Activated CD8-positive, alpha-beta memory T cell treated with anti-CD3 and anti-CD28 coated beads, Interleukin-2, amount 10 ng/mL, durations not matched to agents 7 days and 5 days (primary cell): ENCODE data around the gene ATXN1. TPM values are rescaled to one million over a fixed set of nuclear protein-coding genes. Genes with fewer than 3 reads are reported as not detected.
"Not testable (repeated sequence)": the region's sequence is repeated elsewhere in the genome, so short reads cannot be mapped to it uniquely, and the experiment has no call there.

Experiments
- ATAC-seq: fragments of 150-1000 bp; cut with Tn5 transposase; one replicate; pipeline ENCODE4 v1.10.0; 2021; ENCODE audit warnings: moderate library complexity
- CTCF ChIA-PET: fragments of 350-600 bp; sonication (Branson Sonifier 250); formaldehyde crosslinking; loops from one replicate; lab custom pipeline; 2021; ENCODE audit warnings: antibody characterized with exemption; lab: Charles Lee
- DNase-seq: peaks from one replicate; pipeline ENCODE4 v3.0.0-alpha.2; 2020
- H3K27ac Mint-ChIP-seq: one replicate; pipeline ENCODE4 v1.8.0; 2021; ENCODE audit warnings: mild to moderate bottlenecking, mixed read lengths
- H3K27me3 Mint-ChIP-seq: one replicate; pipeline ENCODE4 v1.8.0; 2021; ENCODE audit warnings: mixed read lengths
- H3K36me3 Mint-ChIP-seq: one replicate; pipeline ENCODE4 v1.8.0; 2021; ENCODE audit warnings: mild to moderate bottlenecking, mixed read lengths
- H3K4me1 Mint-ChIP-seq: one replicate; pipeline ENCODE4 v1.8.0; 2021; ENCODE audit warnings: mixed read lengths
- H3K4me3 Mint-ChIP-seq: one replicate; pipeline ENCODE4 v1.8.0; 2021; ENCODE audit warnings: mild to moderate bottlenecking, moderate library complexity, mixed read lengths
- H3K9me3 Mint-ChIP-seq: one replicate; pipeline ENCODE4 v1.8.0; 2022; ENCODE audit warnings: low read depth, mixed read lengths
- total RNA-seq, 2 experiments: library from RNA; stranded (reverse); gene quantifications; one replicate each; pipeline ENCODE4 v1.2.3, GENCODE V29; 2021

Gene ATXN1
- total RNA-seq, 2 experiments from 2014 or later = 84.6 to 117 TPM

DNA sequence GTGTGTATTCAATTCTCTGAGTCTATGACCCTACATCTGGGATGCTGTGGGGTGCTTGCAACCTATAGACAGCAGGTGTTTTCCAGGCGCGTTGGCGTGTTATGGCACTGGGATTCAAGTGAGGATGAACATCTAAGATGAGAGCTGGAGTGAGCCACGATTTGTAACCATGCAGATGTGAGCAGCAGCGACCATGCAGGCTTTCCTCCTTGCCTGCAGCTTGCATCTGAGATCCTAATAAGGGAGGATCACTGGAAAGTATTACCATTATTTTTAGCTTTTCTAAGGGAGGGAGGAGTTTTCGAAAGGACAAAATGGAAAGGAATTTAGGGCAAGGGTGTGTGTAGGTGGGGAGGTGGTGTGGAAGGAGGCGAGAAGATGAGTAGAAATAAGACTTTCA, 216.7 kb downstream of the ATXN1 start:
- Mint-ChIP-seq H3K27ac (no peak overlapping the region), H3K4me3 (no peak overlapping the region), H3K9me3 (no peaks in the 10 kb centered on the region), H3K36me3 (peaks cover 11% of the 10 kb centered on the region), H3K27me3 (no peaks in the 10 kb centered on the region), H3K4me1 (peaks cover 18% of the 10 kb centered on the region)
- DNase-seq (no peak), ATAC-seq (no peak)
- CTCF ChIA-PET = interaction anchor here (1.2 to 1.3 kb wide), 2 partner anchors 32 to 212 kb away, joined by 3 read pairs; no protein-coding TSS in a partner anchor

DNA sequence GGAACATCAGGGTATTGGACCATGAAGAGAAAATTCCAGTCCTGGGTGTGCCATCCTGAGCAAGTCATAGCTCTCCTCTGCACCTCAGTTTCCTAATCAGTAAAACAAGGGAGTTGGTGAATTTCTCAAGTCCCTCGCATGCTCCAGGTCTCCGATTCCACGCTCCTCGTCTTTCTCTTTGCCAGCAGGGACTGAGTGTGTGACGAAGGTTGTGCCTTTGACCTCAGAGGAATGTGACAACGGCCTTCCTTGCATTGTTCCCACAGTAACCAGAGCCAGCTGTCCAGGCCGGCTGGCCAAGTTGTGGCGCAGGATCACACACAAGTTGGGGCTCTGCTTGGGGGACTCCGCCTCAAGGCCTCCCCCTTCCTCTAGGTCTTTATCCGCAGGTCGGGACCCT, 217.3 kb downstream of the ATXN1 start:
- ATAC-seq = no peak
- no peak for DNase-seq
- H3K27ac Mint-ChIP-seq = no peak overlapping the region
- no peaks in the 10 kb centered on the region for H3K27me3 Mint-ChIP-seq
- no peak overlapping the region for H3K4me3 Mint-ChIP-seq
- CTCF ChIA-PET = interaction anchor here (1.3 kb wide), 1 partner anchor 211 kb away, joined by 3 read pairs; no protein-coding TSS in a partner anchor
- no peaks in the 10 kb centered on the region for H3K9me3 Mint-ChIP-seq
- H3K4me1 Mint-ChIP-seq = peaks cover 19% of the 10 kb centered on the region
- peaks cover 12% of the 10 kb centered on the region for H3K36me3 Mint-ChIP-seq

DNA sequence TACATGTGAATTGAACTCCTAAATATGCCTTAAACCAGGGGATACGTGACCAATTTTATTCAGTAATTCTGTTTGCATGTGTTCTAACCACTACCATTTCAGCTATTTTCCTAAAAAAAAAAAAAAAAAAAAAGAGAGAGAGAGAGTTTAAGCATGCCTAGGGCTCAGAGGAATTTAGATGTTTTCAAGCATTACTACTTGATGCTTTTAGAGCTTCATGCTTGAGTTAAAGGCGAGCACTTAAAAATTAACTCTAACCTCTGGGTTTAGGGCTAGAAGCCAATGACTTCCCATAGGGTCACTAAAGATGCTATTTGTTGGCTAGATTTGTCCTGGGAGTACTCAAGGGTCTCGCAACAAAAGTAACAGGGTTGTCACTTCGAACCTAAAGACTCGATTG, 217.7 kb downstream of the ATXN1 start:
- H3K36me3 Mint-ChIP-seq = peaks cover 15% of the 10 kb centered on the region
- H3K4me3 Mint-ChIP-seq = no peak overlapping the region
- ATAC-seq (no peak), DNase-seq (no peak)
- no peaks in the 10 kb centered on the region for H3K27me3 Mint-ChIP-seq
- H3K27ac Mint-ChIP-seq = no peak overlapping the region
- H3K9me3 Mint-ChIP-seq = no peaks in the 10 kb centered on the region
- CTCF ChIA-PET = interaction anchor here (1.1 kb wide), 1 partner anchor 30 kb away, joined by 5 read pairs; no protein-coding TSS in a partner anchor
- H3K4me1 Mint-ChIP-seq = peaks cover 19% of the 10 kb centered on the region

DNA sequence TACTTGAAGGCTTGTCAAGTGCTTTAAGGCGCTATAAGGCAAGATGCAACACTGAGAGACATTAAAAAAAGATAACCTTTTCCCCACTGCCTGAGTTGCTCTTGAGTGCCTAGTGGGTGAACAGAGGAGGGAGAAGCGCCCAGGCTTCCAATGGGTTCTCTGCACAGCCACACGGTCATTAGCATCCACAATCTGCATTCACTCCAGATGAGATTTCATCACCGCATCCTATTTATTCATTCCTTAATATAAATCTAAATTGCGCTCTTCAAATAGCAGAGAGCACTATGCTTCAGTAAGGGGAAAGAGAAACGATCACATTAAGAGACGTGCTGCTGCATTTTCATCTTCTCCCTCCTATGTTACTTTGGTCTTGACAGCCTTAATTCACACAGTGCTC, 219.2 kb downstream of the ATXN1 start:
- ATAC-seq (no peak), DNase-seq (no peak)
- Mint-ChIP-seq H3K27me3 (no peaks in the 10 kb centered on the region), H3K4me1 (peaks cover 19% of the 10 kb centered on the region), H3K36me3 (peaks cover 14% of the 10 kb centered on the region), H3K9me3 (no peaks in the 10 kb centered on the region), H3K4me3 (no peak overlapping the region), H3K27ac (no peak overlapping the region)
- CTCF ChIA-PET = no interaction called here

DNA sequence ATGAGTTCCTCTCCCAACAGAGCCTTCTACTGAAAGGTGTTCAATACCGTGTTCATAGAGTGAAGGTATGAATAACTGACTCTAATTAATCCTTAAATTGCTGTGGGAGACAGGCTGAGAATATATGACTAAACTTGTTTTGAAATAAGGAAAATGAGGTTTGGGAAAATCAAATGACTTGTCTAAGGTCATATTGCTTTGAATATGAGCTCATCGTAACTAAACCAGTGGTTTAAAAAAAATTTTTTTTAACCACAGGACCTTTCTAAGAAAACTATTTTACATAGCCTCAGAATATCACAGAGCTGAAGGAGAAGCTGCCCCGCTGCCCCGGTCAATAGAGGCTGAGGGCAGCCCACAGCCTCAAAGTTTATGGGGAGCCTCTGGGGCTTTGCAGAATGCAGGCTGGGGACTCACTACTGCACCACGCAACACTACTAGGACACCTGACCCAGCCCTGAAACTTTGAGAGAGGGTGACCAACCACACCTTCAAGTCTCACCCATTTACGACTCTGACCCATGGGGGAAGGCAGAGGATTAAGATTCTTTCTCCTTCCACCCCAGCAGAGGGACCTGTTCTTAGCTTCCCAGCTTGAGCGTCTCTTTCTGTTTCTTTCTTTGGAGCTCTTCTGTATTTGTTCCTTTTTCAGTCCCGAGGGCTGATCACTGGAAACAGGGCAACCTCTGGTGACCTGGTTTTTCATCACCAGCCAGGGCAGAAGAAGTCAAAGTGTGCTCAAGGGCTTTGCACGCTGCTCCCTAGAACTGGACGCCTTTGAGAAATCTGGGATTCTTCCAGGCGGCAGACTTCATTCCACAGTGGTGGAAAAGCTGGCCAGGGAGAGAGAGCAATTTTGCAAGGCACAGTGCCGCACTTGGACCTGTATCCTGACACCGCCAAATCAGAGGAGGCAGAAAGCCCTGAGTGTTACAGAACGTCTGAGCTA, 220.2 kb downstream of the ATXN1 start:
- no peak for ATAC-seq
- DNase-seq = no peak
- peaks cover 19% of the 10 kb centered on the region for H3K4me1 Mint-ChIP-seq
- CTCF ChIA-PET = no interaction called here
- H3K4me3 Mint-ChIP-seq = no peak overlapping the region
- no peaks in the 10 kb centered on the region for H3K9me3 Mint-ChIP-seq
- H3K27ac Mint-ChIP-seq = no peak overlapping the region
- H3K36me3 Mint-ChIP-seq = peaks cover 14% of the 10 kb centered on the region
- H3K27me3 Mint-ChIP-seq = no peaks in the 10 kb centered on the region

DNA sequence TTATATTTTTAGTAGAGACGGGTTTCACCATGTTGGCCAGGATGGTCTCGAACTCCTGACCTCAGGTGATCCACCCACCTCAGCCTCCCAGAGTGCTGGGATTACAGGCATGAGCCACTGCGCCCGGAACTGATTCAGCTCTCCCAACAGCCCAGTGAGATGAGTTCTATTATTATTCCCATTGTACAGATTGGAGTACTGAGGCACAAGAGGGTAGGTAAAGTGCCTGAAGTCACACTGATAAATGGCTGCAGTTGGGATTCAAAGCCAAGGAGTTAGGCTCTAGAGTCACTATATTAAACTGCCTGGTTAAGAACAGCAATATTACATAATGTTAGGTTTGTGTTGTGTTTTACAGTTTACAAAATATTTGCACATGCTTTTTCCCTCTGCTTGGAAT, 220.9 kb downstream of the ATXN1 start:
- ATAC-seq, H3K27ac Mint-ChIP-seq, H3K27me3 Mint-ChIP-seq, CTCF ChIA-PET, H3K4me3 Mint-ChIP-seq, H3K9me3 Mint-ChIP-seq, DNase-seq: not testable (repeated sequence)
- Mint-ChIP-seq H3K36me3 (peaks cover 12% of the 10 kb centered on the region), H3K4me1 (peaks cover 19% of the 10 kb centered on the region)

DNA sequence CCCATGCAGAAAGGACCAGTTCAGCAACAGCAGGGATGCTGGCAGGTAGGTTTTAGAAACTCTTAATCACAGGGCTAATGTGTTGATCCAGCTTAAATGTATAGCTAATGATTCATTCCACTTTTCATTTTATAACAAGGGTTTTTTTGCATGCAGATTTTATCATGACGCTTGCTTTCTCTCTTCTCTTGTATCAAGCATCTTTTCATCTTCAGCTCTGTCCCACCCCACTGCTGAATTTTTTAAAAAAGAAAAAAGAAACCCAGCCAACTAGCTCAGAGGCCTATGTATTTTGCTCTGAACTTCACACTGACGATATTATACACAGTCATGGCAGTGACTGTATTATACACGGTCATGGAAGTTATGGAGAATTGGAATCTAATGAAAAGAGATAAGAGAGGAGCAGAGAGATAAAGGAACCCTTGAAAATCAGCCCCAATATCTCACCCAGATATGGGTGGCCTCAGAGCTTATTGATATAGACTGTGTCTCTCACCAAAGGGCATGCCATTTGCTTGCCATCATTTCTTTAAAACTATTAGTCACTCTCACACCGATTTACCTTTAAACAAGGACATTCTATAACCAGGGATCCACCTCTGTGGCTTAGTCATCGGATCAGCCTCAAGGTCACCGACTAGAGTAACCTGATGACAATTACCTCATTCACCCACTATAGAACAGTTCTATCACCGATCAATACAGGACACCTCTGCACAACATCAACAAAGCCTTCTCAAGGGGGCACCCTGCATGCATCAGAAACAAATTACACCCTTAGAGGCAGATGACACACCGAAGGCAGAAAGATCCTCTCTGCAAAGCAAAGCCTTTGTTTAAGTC, 222.0 kb downstream of the ATXN1 start:
- Mint-ChIP-seq H3K36me3 (peaks cover 11% of the 10 kb centered on the region), H3K4me3 (no peak overlapping the region), H3K4me1 (peaks cover 24% of the 10 kb centered on the region), H3K9me3 (no peaks in the 10 kb centered on the region), H3K27me3 (no peaks in the 10 kb centered on the region), H3K27ac (no peak overlapping the region)
- CTCF ChIA-PET = no interaction called here
- no peak for ATAC-seq
- no peak for DNase-seq

DNA sequence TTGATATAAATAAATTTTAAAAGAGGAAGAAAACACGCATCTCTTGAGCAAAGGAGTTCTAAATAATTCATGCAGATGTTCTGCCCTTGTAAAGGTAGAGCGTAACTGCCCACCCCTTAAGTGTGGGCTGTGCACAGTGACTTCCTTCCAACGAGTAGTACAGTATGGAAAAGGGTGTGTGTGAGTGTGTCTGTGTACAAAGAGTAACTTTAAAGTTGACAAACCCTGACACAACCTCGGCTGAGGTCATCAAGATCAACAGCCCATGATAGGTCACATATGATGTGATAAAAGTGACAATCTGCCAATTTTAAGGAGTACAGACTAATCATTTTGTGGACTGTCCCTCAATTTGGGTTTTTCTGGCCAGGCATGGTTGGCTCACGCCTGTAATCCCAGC, 225.7 kb downstream of the ATXN1 start:
- Mint-ChIP-seq H3K27me3 (no peaks in the 10 kb centered on the region), H3K9me3 (no peaks in the 10 kb centered on the region), H3K4me3 (no peak overlapping the region), H3K36me3 (peaks cover 21% of the 10 kb centered on the region), H3K4me1 (peaks cover 24% of the 10 kb centered on the region), H3K27ac (no peak overlapping the region)
- no peak for DNase-seq
- CTCF ChIA-PET = no interaction called here
- ATAC-seq = no peak

DNA sequence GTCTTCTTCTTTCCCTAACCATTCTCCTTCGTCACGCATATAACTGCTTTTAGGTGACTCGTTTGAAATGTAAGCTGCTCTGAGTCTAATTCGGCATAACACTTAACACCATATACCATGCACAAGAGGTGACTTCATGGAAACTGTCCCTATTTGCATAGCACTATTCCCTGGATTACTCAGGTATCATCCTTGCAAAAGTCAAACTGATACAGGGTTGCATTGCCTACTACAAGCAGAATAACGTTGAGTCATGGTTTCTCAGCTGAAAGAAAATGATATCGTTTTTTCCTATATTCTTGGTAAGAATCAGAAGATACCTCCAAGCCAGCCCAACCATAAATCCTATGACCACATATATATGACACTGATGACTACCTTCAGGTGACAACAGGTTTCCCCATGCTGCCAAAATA, 227.5 kb downstream of the ATXN1 start:
- CTCF ChIA-PET = interaction anchor here (1.2 kb wide), 1 partner anchor 201 kb away, joined by 3 read pairs; no protein-coding TSS in a partner anchor
- Mint-ChIP-seq H3K4me1 (peaks cover 16% of the 10 kb centered on the region), H3K27me3 (no peaks in the 10 kb centered on the region), H3K4me3 (no peak overlapping the region), H3K9me3 (no peaks in the 10 kb centered on the region), H3K36me3 (peaks cover 14% of the 10 kb centered on the region), H3K27ac (no peak overlapping the region)
- DNase-seq = no peak
- ATAC-seq = peak; percentile 47

DNA sequence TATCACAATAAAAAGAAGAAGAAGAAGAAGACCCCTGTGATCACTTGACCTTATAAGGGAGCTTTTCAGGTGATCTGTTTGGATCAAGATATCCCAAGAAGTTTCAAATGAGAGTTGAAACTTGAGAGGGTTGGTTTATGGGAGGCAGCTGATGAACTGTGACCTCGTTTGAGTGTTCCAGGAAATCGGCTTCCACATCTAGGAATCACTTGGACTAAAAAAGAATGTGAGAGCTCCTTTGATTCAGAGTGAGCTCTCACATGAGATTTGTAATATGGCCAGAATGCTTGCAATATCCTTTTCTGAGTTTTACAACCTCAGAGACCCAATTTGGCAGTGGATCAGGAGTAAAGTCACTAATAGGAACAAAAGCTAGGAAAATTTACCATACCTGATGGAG, 228.1 kb downstream of the ATXN1 start:
- no peak for ATAC-seq
- no peaks in the 10 kb centered on the region for H3K9me3 Mint-ChIP-seq
- DNase-seq = no peak
- peaks cover 14% of the 10 kb centered on the region for H3K36me3 Mint-ChIP-seq
- H3K4me1 Mint-ChIP-seq = peaks cover 16% of the 10 kb centered on the region
- CTCF ChIA-PET = interaction anchor here (1.2 kb wide), 1 partner anchor 201 kb away, joined by 3 read pairs; no protein-coding TSS in a partner anchor
- no peak overlapping the region for H3K27ac Mint-ChIP-seq
- no peaks in the 10 kb centered on the region for H3K27me3 Mint-ChIP-seq
- H3K4me3 Mint-ChIP-seq = no peak overlapping the region

DNA sequence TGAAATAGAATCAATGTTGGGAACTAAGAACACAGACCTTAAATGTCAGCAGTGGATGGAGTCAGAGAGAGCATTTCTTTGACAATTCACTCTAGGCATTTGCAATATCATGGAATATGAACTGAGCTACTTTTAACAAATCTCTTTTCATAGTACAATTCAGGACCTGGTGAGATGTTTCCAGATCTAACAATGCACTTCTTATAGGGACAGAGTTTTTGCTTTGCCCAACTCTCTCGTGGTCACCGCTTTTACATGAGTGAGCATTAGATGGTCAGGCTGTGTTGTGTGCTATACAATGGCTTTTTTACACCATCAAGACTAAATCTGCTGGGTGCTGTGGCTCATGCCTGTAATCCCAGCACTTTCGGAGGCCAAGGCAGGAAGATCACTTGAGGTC, 233.6 kb downstream of the ATXN1 start:
- Mint-ChIP-seq H3K27ac (no peak overlapping the region), H3K27me3 (no peaks in the 10 kb centered on the region), H3K36me3 (peaks cover 21% of the 10 kb centered on the region), H3K4me3 (no peak overlapping the region), H3K9me3 (no peaks in the 10 kb centered on the region), H3K4me1 (peaks cover 12% of the 10 kb centered on the region)
- DNase-seq = no peak
- ATAC-seq = no peak
- CTCF ChIA-PET = interaction anchor here (1.3 kb wide), 1 partner anchor 12 kb away, joined by 4 read pairs; no protein-coding TSS in a partner anchor

DNA sequence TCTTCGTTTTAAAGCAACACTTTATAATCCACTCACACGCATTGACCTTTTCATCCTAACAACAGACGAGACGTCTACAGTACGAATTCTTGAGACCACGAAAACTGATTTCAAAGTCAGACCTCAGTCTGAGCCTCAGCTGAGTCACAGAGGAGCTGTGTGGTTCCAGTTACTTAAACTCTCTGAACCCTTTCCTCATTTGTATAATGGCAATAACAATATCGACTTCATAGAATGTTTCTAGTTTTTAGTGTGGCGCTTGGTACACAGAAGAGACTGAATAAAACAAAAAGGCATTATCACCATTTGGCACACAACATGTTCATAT, 236.9 kb downstream of the ATXN1 start:
- Mint-ChIP-seq H3K36me3 (peaks cover 33% of the 10 kb centered on the region), H3K4me3 (no peak overlapping the region), H3K27me3 (no peaks in the 10 kb centered on the region), H3K9me3 (no peaks in the 10 kb centered on the region), H3K4me1 (peaks cover 29% of the 10 kb centered on the region), H3K27ac (no peak overlapping the region)
- CTCF ChIA-PET = interaction anchor here (0.8 to 1.4 kb wide), 3 partner anchors 12 to 29 kb away, joined by 3 read pairs; no protein-coding TSS in a partner anchor
- peak; percentile 33 for ATAC-seq
- no peak for DNase-seq
